GM12892 (cell line): Measurements from ENCODE around the gene EXT2.

Source experiments
- POLR2A ChIP-seq: IDR thresholded peaks from 2 replicates; pipeline ENCODE4 v1.6.1; 2011; ENCODE audit warnings: low read depth, low read length, control low read depth
- POLR2AphosphoS5 ChIP-seq: IDR thresholded peaks from 2 replicates; pipeline ENCODE4 v1.6.1; 2011; ENCODE audit warnings: low read depth, low read length, control low read depth

GRCh38 chr11:44235765-44236201 lies 140.3 kb downstream of the EXT2 start:
- TF ChIP-seq POLR2AphosphoS5 (no peak), POLR2A (no peak)
